Spleen (tissue), 7 donors: Measurements from ENCODE around the gene LY6G6D.

Source experiments
- CTCF ChIP-seq, 11 experiments: fragments of 200-600 bp in 7 of 11; fragments of 450-650 bp in 4 of 11; sonication (generic) in 4 of 11; IDR thresholded peaks in 8 of 11; conservative IDR thresholded peaks in 3 of 11; 1 replicate in 7 of 11; 2 replicates in 4 of 11; pipeline versions ENCODE4 v1.4.0 to v1.8.0; 2016 to 2021; ENCODE audit warnings: antibody characterized with exemption in 11 of 11, inconsistent platforms in 4 of 11, mild to moderate bottlenecking in 1 of 11
- POLR2AphosphoS5 ChIP-seq, 3 donors: sonication (generic); formaldehyde crosslinking; IDR thresholded peaks; one replicate each; pipeline ENCODE4 v1.5.1; 2017; ENCODE audit warnings: antibody characterized with exemption in 3 of 3
- donor health status: DM: no; HTN: no; CAD: no; lungs with moderate emphysema.
- donor health status: DM: no; HTN: no; CAD: no.
- donor health status: DM: no; HTN: no; CAD: no.

- TF ChIP-seq CTCF (IDR thresholded peaks at IDR 0.05 in 8 of 11, conservative IDR thresholded peaks at IDR 0.05 in 3 of 11), result no peak
- TF ChIP-seq POLR2AphosphoS5 (IDR thresholded peaks at IDR 0.05), result no peak
Observed at GRCh38 chr6:31736768-31737314, 21.7 kb downstream of the LY6G6D start.
